HepG2 (cell line): ENCODE data around the gene STOML2. TPM values are rescaled to one million over a fixed set of nuclear protein-coding genes. Genes with fewer than 3 reads are reported as not detected.

Experiments
- ARNT ChIP-seq: fragments of 450-650 bp; IDR thresholded peaks from 2 replicates; pipeline ENCODE4 v1.6.1; 2017
- E2F5 ChIP-seq: sonication (generic); formaldehyde crosslinking; conservative IDR thresholded peaks from 2 replicates; pipeline ENCODE4 v1.4.0; 2020; ENCODE audit warnings: missing genetic modification reagents
- ETS1 ChIP-seq: sonication (generic); formaldehyde crosslinking; IDR thresholded peaks from 2 replicates; pipeline ENCODE4 v1.4.0; 2020; ENCODE audit warnings: missing genetic modification reagents
- GABPA ChIP-seq, 2 experiments: IDR thresholded peaks; 2 replicates each; pipeline ENCODE4 v1.6.1; 2011 to 2016; ENCODE audit warnings: low read depth in 2 of 2, low read length in 1 of 2, missing biosample characterization in 1 of 2, missing genetic modification characterization in 1 of 2
- HNF4A ChIP-seq: sonication (generic); formaldehyde crosslinking; IDR thresholded peaks from 2 replicates; pipeline ENCODE4 v1.4.0; 2020; ENCODE audit warnings: missing genetic modification reagents
- KAT7 ChIP-seq: IDR thresholded peaks from 2 replicates; pipeline ENCODE4 v1.6.1; 2018; ENCODE audit warnings: borderline replicate concordance, missing compliant biosample characterization
- MYC ChIP-seq: sonication (generic); formaldehyde crosslinking; IDR thresholded peaks from 2 replicates; pipeline ENCODE4 v1.9.0; 2021; ENCODE audit warnings: missing genetic modification reagents, borderline replicate concordance
- NFAT5 ChIP-seq: sonication (generic); formaldehyde crosslinking; IDR thresholded peaks from 2 replicates; pipeline ENCODE4 v1.4.0; 2020; ENCODE audit warnings: missing genetic modification reagents
- NR2F6 ChIP-seq, 2 experiments: IDR thresholded peaks; 2 replicates each; pipeline ENCODE4 v1.6.1; 2016; ENCODE audit warnings: antibody characterized with exemption in 1 of 2, mild to moderate bottlenecking in 1 of 2
- REPIN1 ChIP-seq: sonication (generic); formaldehyde crosslinking; IDR thresholded peaks from 2 replicates; pipeline ENCODE4 v1.8.0; 2022; ENCODE audit warnings: missing genetic modification reagents, low read depth, mild to moderate bottlenecking, borderline replicate concordance
- SETDB1 ChIP-seq: sonication (generic); formaldehyde crosslinking; IDR thresholded peaks from 2 replicates; pipeline ENCODE4 v1.5.1; 2020; ENCODE audit warnings: missing genetic modification reagents, mild to moderate bottlenecking, borderline replicate concordance
- TAF15 ChIP-seq: fragments of 200-400 bp; formaldehyde crosslinking; IDR thresholded peaks from one replicate; pipeline ENCODE4 v1.6.1; 2018; ENCODE audit warnings: mild to moderate bottlenecking, low read depth, low read length; ENCODE audit not compliant: poor library complexity, severe bottlenecking
- U2AF1 ChIP-seq: fragments of 200-400 bp; formaldehyde crosslinking; optimal IDR thresholded peaks from 2 replicates; pipeline ENCODE3; 2017; ENCODE audit warnings: mild to moderate bottlenecking, low read depth, low read length
- ZBTB26 ChIP-seq: IDR thresholded peaks from 2 replicates; pipeline ENCODE4 v1.6.1; 2016; ENCODE audit warnings: missing compliant biosample characterization, missing genetic modification reagents, borderline replicate concordance
- ZBTB37 ChIP-seq: sonication (generic); formaldehyde crosslinking; IDR thresholded peaks from 2 replicates; pipeline ENCODE4 v1.4.0; 2020; ENCODE audit warnings: mild to moderate bottlenecking, missing genetic modification reagents
- ZBTB7A ChIP-seq: sonication (generic); formaldehyde crosslinking; IDR thresholded peaks from 2 replicates; pipeline ENCODE4 v1.8.0; 2022; ENCODE audit warnings: mild to moderate bottlenecking, missing genetic modification reagents
- ZFX ChIP-seq: sonication (generic); formaldehyde crosslinking; IDR thresholded peaks from 2 replicates; pipeline ENCODE4 v1.4.0; 2020; ENCODE audit warnings: mild to moderate bottlenecking, low read depth, missing genetic modification reagents, moderate library complexity
- ZNF484 ChIP-seq: sonication (generic); formaldehyde crosslinking; IDR thresholded peaks from 2 replicates; pipeline ENCODE4 v1.5.1; 2020; ENCODE audit warnings: mild to moderate bottlenecking, low read depth, missing genetic modification reagents, borderline replicate concordance
- ZNF724P ChIP-seq: sonication (generic); formaldehyde crosslinking; IDR thresholded peaks from 2 replicates; pipeline ENCODE4 v1.8.0; 2022; ENCODE audit warnings: missing genetic modification reagents, borderline replicate concordance
- polyA plus RNA-seq, 8 experiments: library from polyadenylated mRNA; depleted of rRNA in 3 of 8; stranded (reverse) in 7 of 8; unstranded in 1 of 8; fragments of >200 nt; fragmentation: Illumina TruSeq in 4 of 8; extraction: Trizol in 4 of 8; gene quantifications; 2 replicates each; pipeline versions ENCODE4 v1.2.1 to v1.2.3, GENCODE V29; 2011 to 2016; ENCODE audit warnings: low read depth in 4 of 8, missing spikeins in 1 of 8, mixed read lengths in 1 of 8; ENCODE audit not compliant: insufficient read depth in 1 of 8
- total RNA-seq, 5 experiments: library from RNA; depleted of rRNA; stranded (reverse); fragments of >200 nt; fragmentation: Illumina TruSeq; extraction: Trizol; gene quantifications; 2 replicates each; pipeline ENCODE4 v1.2.3, GENCODE V29; 2016; ENCODE audit warnings: low read depth in 1 of 5

Gene STOML2
- total and polyA plus RNA-seq, 2 of the 13 experiments (the other 11 are each of a cell fraction or from before 2014, with no cell fraction given) = 245 to 250 TPM

GRCh38 chr9:35071814-35072460 lies 31.0 kb downstream of the STOML2 start (continued):
- TF ChIP-seq NFAT5 (CRISPR knock-in tag) (no peak; the same call in 1 of the 2 replicates), ETS1 (CRISPR knock-in tag) (no peak), SETDB1 (CRISPR knock-in tag) (no peak), ZBTB26 (CRISPR knock-in tag) (peak; percentile 34; the same call in 1 of the 2 replicates), ZBTB7A (CRISPR knock-in tag) (peak; percentile 50; the same call in 1 of the 2 replicates), REPIN1 (CRISPR knock-in tag) (0 out of 2 replicates have a peak, but pooled peaks have one; percentile 14), TAF15 (no peak), ZNF484 (CRISPR knock-in tag) (no peak), NR2F6 (IDR thresholded peaks at IDR 0.05) (no peak), NR2F6 (CRISPR knock-in tag; IDR thresholded peaks at IDR 0.05) (no peak), ZBTB37 (CRISPR knock-in tag) (no peak), ZNF724P (CRISPR knock-in tag) (peak; percentile 22), HNF4A (CRISPR knock-in tag) (peak; percentile 56; the same call in 1 of the 2 replicates), GABPA (IDR thresholded peaks at IDR 0.05; ENCODE audit: low read depth, low read length) (no peak), GABPA (CRISPR knock-in tag; IDR thresholded peaks at IDR 0.05; ENCODE audit: low read depth) (0 out of 2 replicates have a peak, but pooled peaks have one; percentile 23), KAT7 (CRISPR knock-in tag) (no peak), MYC (CRISPR knock-in tag) (peak; percentile 68), ZFX (CRISPR knock-in tag) (peak; percentile 98), E2F5 (CRISPR knock-in tag) (no peak; the same call in 1 of the 2 replicates), U2AF1 (peak; percentile 83), ARNT (no peak)
